ENCODE data around the gene DCDC2. TPM values are rescaled to one million over a fixed set of nuclear protein-coding genes. Genes with fewer than 3 reads are reported as not detected.

The DCDC2 gene
- total and polyA plus RNA-seq, 5 donors from 2014 or later = 0.39 TPM; not detected in 4

DNA sequence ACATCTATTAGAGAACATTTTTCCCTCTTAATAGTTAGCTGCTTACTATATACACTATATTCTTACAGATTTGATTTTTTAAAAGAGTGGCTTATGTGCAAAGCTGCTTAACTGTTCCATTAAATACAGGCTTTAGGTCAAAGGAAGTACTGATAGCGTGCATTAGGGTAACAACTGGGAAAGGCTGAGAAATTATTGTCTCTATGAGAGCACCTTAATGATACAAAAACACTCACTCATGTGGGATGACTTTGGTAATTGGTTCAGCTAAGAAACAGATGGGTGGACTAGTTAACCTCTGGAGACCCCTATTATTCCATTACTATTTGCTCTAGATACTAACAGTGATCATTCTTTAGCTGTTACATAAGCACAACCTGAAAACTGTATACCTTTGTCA is 4.0 kb downstream of the DCDC2 start:
- no peak overlapping the region for H3K27ac ChIP-seq (ENCODE audit: insufficient read depth, low read length, poor library complexity, severe bottlenecking)
- H3K27me3 ChIP-seq (ENCODE audit: control insufficient read depth, insufficient read depth, low read length) = no peaks in the 10 kb centered on the region
- Mint-ChIP-seq H3K4me3 (no peak overlapping the region), H3K36me3 (no peaks in the 10 kb centered on the region), H3K27ac (no peak overlapping the region), H3K9me3 (peaks cover 0 to 2% (median 0%) of the 10 kb centered on the region in 7 donors), H3K4me1 (peaks cover 0 to 15% (median 12%) of the 10 kb centered on the region in 4 donors), H3K27me3 (peaks cover 22% of the 10 kb centered on the region)
- ATAC-seq (ENCODE audit: low read depth in 2 of 2) (no peak), DNase-seq (no peak)
- no peaks in the 10 kb centered on the region for H3K36me3 ChIP-seq (ENCODE audit: control insufficient read depth, insufficient read depth, low read length)
- H3K4me3 ChIP-seq (ENCODE audit: low read depth, low read length) = no peak overlapping the region
- H3K4me1 ChIP-seq (ENCODE audit: control insufficient read depth, insufficient read depth, low read length, poor library complexity, severe bottlenecking) = peaks cover 12% of the 10 kb centered on the region
- H3K9me3 ChIP-seq (ENCODE audit: control insufficient read depth in 2 of 2, low read length in 2 of 2) = no peaks in the 10 kb centered on the region

DNA sequence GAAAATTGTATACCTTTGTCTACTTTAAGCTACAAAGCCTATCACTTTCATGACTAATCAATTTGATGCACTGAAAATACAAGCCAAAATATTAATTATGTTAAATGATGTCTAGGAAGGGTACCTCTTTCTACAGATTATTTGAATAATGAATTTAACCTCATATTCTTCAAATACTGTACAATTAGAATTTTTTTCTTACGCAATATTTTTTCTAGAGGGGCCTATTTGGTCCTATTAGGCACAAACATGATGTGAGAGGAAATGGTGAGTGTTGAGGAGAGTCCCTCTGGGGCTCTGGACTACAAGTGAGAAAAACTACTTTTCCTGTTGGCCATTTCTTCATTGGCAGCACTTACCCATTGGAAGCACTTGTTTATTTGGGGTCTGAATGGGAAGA is 5.4 kb downstream of the DCDC2 start:
- Mint-ChIP-seq H3K27me3 (peaks cover 14% of the 10 kb centered on the region), H3K4me3 (no peak overlapping the region), H3K4me1 (peaks cover 0 to 6% (median 4%) of the 10 kb centered on the region in 4 donors), H3K27ac (no peak overlapping the region), H3K9me3 (peaks cover 0 to 4% (median 0%) of the 10 kb centered on the region in 7 donors), H3K36me3 (no peaks in the 10 kb centered on the region)
- no peak for DNase-seq
- no peak for ATAC-seq (ENCODE audit: low read depth in 2 of 2)
- H3K4me1 ChIP-seq (ENCODE audit: control insufficient read depth, insufficient read depth, low read length, poor library complexity, severe bottlenecking) = peaks cover 2% of the 10 kb centered on the region
- no peak overlapping the region for H3K4me3 ChIP-seq (ENCODE audit: low read depth, low read length)
- H3K27me3 ChIP-seq (ENCODE audit: control insufficient read depth, insufficient read depth, low read length) = no peaks in the 10 kb centered on the region
- H3K36me3 ChIP-seq (ENCODE audit: control insufficient read depth, insufficient read depth, low read length) = no peaks in the 10 kb centered on the region
- no peaks in the 10 kb centered on the region for H3K9me3 ChIP-seq (ENCODE audit: control insufficient read depth in 2 of 2, low read length in 2 of 2)
- H3K27ac ChIP-seq (ENCODE audit: insufficient read depth, low read length, poor library complexity, severe bottlenecking) = no peak overlapping the region

DNA sequence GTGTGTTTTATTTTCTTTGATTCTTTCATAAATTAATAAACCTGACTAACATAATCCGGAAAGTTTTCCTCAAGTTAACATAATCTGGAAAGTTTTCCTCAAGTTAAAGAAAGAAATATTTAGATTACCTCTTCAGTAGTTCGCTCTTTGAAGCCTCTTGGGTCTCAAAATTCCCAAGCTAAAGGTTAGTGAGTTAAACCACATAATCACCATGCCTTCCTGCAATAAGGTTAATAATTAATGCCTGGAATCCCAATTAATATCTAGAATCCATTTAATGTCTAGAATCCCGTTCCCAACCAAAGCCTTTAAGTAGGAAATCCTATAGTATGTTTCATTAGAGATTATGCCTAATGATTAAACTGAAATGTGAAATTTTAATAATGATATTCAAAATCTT is 12.9 kb downstream of the DCDC2 start:
- DNase-seq = no peak
- H3K36me3 Mint-ChIP-seq = no peaks in the 10 kb centered on the region
- Histone ChIP-seq H3K27ac (ENCODE audit: insufficient read depth, low read length, poor library complexity, severe bottlenecking) (no peak overlapping the region), H3K9me3 (ENCODE audit: control insufficient read depth in 2 of 2, low read length in 2 of 2) (no peaks in the 10 kb centered on the region), H3K4me3 (ENCODE audit: low read depth, low read length) (no peak overlapping the region), H3K4me1 (ENCODE audit: control insufficient read depth, insufficient read depth, low read length, poor library complexity, severe bottlenecking) (no peaks in the 10 kb centered on the region), H3K27me3 (ENCODE audit: control insufficient read depth, insufficient read depth, low read length) (peaks cover 3% of the 10 kb centered on the region), H3K36me3 (ENCODE audit: control insufficient read depth, insufficient read depth, low read length) (no peaks in the 10 kb centered on the region)
- no peak overlapping the region for H3K27ac Mint-ChIP-seq
- H3K4me1 Mint-ChIP-seq = no peaks in the 10 kb centered on the region
- peaks cover 0 to 6% (median 0%) of the 10 kb centered on the region in 7 donors for H3K9me3 Mint-ChIP-seq
- ATAC-seq (ENCODE audit: low read depth in 2 of 2) = no peak
- H3K27me3 Mint-ChIP-seq = peaks cover 27% of the 10 kb centered on the region
- H3K4me3 Mint-ChIP-seq = no peak overlapping the region

DNA sequence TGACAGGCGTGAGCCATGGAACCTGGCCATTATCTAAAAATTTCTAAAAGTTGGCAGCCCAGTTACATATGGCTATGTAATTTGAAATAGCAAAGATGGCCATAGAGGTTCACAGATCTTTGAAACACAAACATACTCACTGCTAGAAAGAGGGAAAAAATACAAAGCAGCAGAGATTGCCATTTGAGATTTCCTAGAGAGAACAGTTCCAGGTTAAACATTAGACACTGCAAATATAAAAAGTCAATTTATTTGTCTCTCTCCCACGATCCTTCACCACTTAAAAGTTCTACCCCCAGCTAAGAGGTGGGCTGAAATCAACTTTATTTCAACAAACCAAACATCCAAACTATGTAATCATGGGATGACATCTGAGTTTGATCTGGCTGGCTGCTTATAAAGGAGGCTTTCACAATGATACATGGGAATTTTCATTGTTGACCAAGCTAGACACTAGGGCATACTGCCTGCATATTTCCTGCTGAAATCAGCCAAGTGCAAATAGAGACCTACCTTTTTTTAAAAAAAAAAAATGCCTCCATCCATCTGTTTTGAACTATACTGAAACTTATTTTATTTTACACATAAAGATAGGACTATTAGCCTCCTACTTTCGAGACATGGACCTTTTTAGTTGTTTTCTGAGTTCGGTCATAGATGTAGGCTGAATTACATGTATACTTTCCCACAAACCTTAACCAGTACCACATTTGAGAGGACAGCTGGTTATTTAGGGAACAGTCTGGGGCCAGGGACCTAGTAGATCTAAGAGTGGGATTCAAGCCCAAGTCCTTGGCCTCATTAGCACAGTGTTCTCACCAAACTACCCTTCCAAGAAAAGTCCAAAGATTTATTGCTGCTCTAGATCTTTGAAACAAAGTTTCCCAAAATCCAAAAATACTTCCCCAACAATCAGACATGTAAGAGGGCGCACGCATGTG is 16.6 kb downstream of the DCDC2 start:
- ATAC-seq (ENCODE audit: low read depth in 2 of 2) (no peak), DNase-seq (no peak)
- Mint-ChIP-seq H3K9me3 (peaks cover 5 to 15% (median 10%) of the 10 kb centered on the region in 7 donors), H3K4me1 (no peaks in the 10 kb centered on the region), H3K36me3 (no peaks in the 10 kb centered on the region), H3K4me3 (no peak overlapping the region), H3K27me3 (peaks cover 18% of the 10 kb centered on the region), H3K27ac (no peak overlapping the region)
- H3K36me3 ChIP-seq (ENCODE audit: control insufficient read depth, insufficient read depth, low read length) = no peaks in the 10 kb centered on the region
- no peak overlapping the region for H3K4me3 ChIP-seq (ENCODE audit: low read depth, low read length)
- no peak overlapping the region for H3K27ac ChIP-seq (ENCODE audit: insufficient read depth, low read length, poor library complexity, severe bottlenecking)
- H3K27me3 ChIP-seq (ENCODE audit: control insufficient read depth, insufficient read depth, low read length) = peaks cover 3% of the 10 kb centered on the region
- H3K9me3 ChIP-seq (ENCODE audit: control insufficient read depth in 2 of 2, low read length in 2 of 2) = no peaks in the 10 kb centered on the region
- no peaks in the 10 kb centered on the region for H3K4me1 ChIP-seq (ENCODE audit: control insufficient read depth, insufficient read depth, low read length, poor library complexity, severe bottlenecking)

DNA sequence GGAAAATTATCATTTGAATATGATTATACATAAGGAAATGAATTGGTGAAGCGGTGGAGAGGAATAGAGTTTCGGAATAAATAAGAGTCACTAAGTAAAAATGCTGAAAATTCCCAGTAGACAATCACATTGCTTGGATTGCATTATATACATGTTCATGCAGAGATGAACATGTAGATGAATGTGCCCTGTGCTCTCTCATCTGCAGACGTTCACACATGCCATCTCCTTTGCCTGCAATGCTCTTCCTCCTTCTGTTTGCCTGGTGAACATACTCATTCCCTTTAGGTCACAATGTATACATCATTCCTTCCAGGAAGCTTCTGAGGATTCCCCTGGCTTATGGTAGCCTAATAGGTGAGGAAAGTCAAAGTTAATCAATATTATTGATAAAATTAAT is 17.9 kb downstream of the DCDC2 start:
- Mint-ChIP-seq H3K27me3 (peaks cover 13% of the 10 kb centered on the region), H3K27ac (no peak overlapping the region), H3K9me3 (peaks cover 5 to 15% (median 10%) of the 10 kb centered on the region in 7 donors), H3K36me3 (no peaks in the 10 kb centered on the region), H3K4me1 (no peaks in the 10 kb centered on the region), H3K4me3 (no peak overlapping the region)
- no peaks in the 10 kb centered on the region for H3K4me1 ChIP-seq (ENCODE audit: control insufficient read depth, insufficient read depth, low read length, poor library complexity, severe bottlenecking)
- no peak overlapping the region for H3K27ac ChIP-seq (ENCODE audit: insufficient read depth, low read length, poor library complexity, severe bottlenecking)
- H3K36me3 ChIP-seq (ENCODE audit: control insufficient read depth, insufficient read depth, low read length) = no peaks in the 10 kb centered on the region
- ATAC-seq (ENCODE audit: low read depth in 2 of 2) (no peak), DNase-seq (no peak)
- H3K4me3 ChIP-seq (ENCODE audit: low read depth, low read length) = no peak overlapping the region
- no peaks in the 10 kb centered on the region for H3K27me3 ChIP-seq (ENCODE audit: control insufficient read depth, insufficient read depth, low read length)
- no peaks in the 10 kb centered on the region for H3K9me3 ChIP-seq (ENCODE audit: control insufficient read depth in 2 of 2, low read length in 2 of 2)

DNA sequence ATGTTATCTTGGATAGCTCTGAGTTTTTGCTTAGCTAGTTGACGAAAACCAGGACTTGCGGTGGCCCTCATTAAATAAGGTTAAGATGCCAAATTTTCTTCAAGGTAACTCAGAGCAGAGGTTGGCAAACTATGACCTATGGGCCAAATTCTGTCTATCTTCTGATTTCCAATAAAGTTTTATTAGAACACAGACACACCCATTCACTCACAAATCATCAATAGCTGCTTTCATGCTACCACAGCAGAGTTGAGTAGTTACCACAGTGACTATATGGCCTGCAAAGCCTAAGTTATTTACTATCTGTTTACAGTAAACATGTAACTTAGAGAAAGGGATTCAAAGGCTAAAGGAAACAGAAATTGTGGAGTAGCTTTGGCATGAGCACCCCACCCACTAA is 23.6 kb downstream of the DCDC2 start:
- Mint-ChIP-seq H3K27me3 (peaks cover 16% of the 10 kb centered on the region), H3K4me1 (no peaks in the 10 kb centered on the region), H3K4me3 (no peak overlapping the region), H3K9me3 (peaks cover 3 to 13% (median 10%) of the 10 kb centered on the region in 7 donors), H3K36me3 (no peaks in the 10 kb centered on the region), H3K27ac (no peak overlapping the region)
- ATAC-seq (ENCODE audit: low read depth in 2 of 2) (no peak), DNase-seq (no peak)
- no peaks in the 10 kb centered on the region for H3K4me1 ChIP-seq (ENCODE audit: control insufficient read depth, insufficient read depth, low read length, poor library complexity, severe bottlenecking)
- H3K9me3 ChIP-seq (ENCODE audit: control insufficient read depth in 2 of 2, low read length in 2 of 2) = no peaks in the 10 kb centered on the region
- no peaks in the 10 kb centered on the region for H3K36me3 ChIP-seq (ENCODE audit: control insufficient read depth, insufficient read depth, low read length)
- H3K4me3 ChIP-seq (ENCODE audit: low read depth, low read length) = no peak overlapping the region
- no peak overlapping the region for H3K27ac ChIP-seq (ENCODE audit: insufficient read depth, low read length, poor library complexity, severe bottlenecking)
- H3K27me3 ChIP-seq (ENCODE audit: control insufficient read depth, insufficient read depth, low read length) = peaks cover 3% of the 10 kb centered on the region

DNA sequence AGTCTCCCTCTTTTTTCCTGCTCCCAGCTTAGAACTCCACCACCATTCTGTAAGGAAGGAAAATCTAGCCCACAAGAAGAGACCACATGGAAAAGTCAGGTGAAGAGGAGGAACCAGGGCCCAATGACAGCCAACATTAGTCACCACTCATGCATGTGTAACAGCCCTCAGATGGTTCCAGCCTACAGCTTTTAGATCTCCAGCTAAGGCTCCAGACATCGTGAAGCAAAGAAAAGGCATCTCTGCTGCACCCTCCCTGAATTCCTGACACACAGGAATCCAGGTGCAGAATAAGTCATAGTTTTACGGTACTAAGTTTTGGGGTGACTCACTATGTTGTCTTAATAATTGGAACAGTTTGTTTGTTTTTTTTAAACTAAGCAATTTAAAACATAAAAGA is 25.5 kb downstream of the DCDC2 start:
- DNase-seq (no peak), ATAC-seq (ENCODE audit: low read depth in 2 of 2) (no peak)
- H3K27ac Mint-ChIP-seq = no peak overlapping the region
- no peaks in the 10 kb centered on the region for H3K36me3 ChIP-seq (ENCODE audit: control insufficient read depth, insufficient read depth, low read length)
- H3K4me3 ChIP-seq (ENCODE audit: low read depth, low read length) = no peak overlapping the region
- H3K36me3 Mint-ChIP-seq = no peaks in the 10 kb centered on the region
- H3K4me1 Mint-ChIP-seq = no peaks in the 10 kb centered on the region
- H3K4me1 ChIP-seq (ENCODE audit: control insufficient read depth, insufficient read depth, low read length, poor library complexity, severe bottlenecking) = no peaks in the 10 kb centered on the region
- H3K27ac ChIP-seq (ENCODE audit: insufficient read depth, low read length, poor library complexity, severe bottlenecking) = no peak overlapping the region
- peaks cover 3% of the 10 kb centered on the region for H3K27me3 ChIP-seq (ENCODE audit: control insufficient read depth, insufficient read depth, low read length)
- no peak overlapping the region for H3K4me3 Mint-ChIP-seq
- H3K9me3 Mint-ChIP-seq = peaks cover 0 to 2% (median 0%) of the 10 kb centered on the region in 7 donors
- no peaks in the 10 kb centered on the region for H3K9me3 ChIP-seq (ENCODE audit: control insufficient read depth in 2 of 2, low read length in 2 of 2)
- peaks cover 15% of the 10 kb centered on the region for H3K27me3 Mint-ChIP-seq
